GM21737 (cell line): Measurements from ENCODE around the gene INO80E.

Experiments used
- ATAC-seq: cut with Tn5 transposase; IDR thresholded peaks from one replicate; pipeline ENCODE4 v1.9.1; 2021; ENCODE audit warnings: mild to moderate bottlenecking, moderate library complexity; ENCODE audit not compliant: unreplicated experiment

The INO80E gene

GRCh38 chr16:29991571-29991904, 4.5 kb upstream of the INO80E start:
- ATAC-seq: no peak

GRCh38 chr16:29992344-29992967, 3.6 kb upstream of the INO80E start:
- no peak for ATAC-seq

GRCh38 chr16:29993191-29993902, 2.7 kb upstream of the INO80E start:
- no peak for ATAC-seq

- ATAC-seq: no peak
Observed at GRCh38 chr16:29993903-29994599, 2.0 kb upstream of the INO80E start.

- peak; percentile 28 for ATAC-seq
Observed at GRCh38 chr16:29994600-29995323, 1.3 kb upstream of the INO80E start.

GRCh38 chr16:29995324-29995910, 624 bp upstream of the INO80E start, which contains the start of gene HIRIP3:
HIRIP3 (minus strand) TSS chr16:29995617; CDS start chr16:29995605, 12 bp downstream.
- ATAC-seq: peak; percentile 36

- ATAC-seq: no peak
Observed at GRCh38 chr16:29996766-29997250, 767 bp downstream of the INO80E start.

- ATAC-seq: no peak
Observed at GRCh38 chr16:29999605-30000004, 3.6 kb downstream of the INO80E start.

GRCh38 chr16:30000735-30001631, 4.9 kb downstream of the INO80E start:
- ATAC-seq: no peak

- no peak for ATAC-seq
Observed at GRCh38 chr16:30002614-30003346, 6.7 kb downstream of the INO80E start.

GRCh38 chr16:30003670-30004423, 7.8 kb downstream of the INO80E start:
- ATAC-seq: no peak

GRCh38 chr16:30004424-30004776, 8.4 kb downstream of the INO80E start:
- ATAC-seq: no peak

GRCh38 chr16:30004811-30005242, 8.8 kb downstream of the INO80E start:
- ATAC-seq: no peak

GRCh38 chr16:30005341-30006094, 9.5 kb downstream of the INO80E start:
- ATAC-seq: no peak

- ATAC-seq: no peak
Observed at GRCh38 chr16:30006095-30006473, 10.0 kb downstream of the INO80E start.

- no peak for ATAC-seq
Observed at GRCh38 chr16:30006659-30007377, 10.8 kb downstream of the INO80E start.

- ATAC-seq: no peak
Observed at GRCh38 chr16:30007378-30007895, 11.4 kb downstream of the INO80E start.
